Transverse colon (tissue), 4 donors: Measurements from ENCODE around the gene TAF11L5.
"Not testable (repeated sequence)": the region's sequence is repeated elsewhere in the genome, so short reads cannot be mapped to it uniquely, and the experiment has no call there.

Experiments
- CTCF ChIP-seq, 5 experiments: fragments of 200-600 bp in 3 of 5; fragments of 450-650 bp in 2 of 5; sonication (generic) in 3 of 5; IDR thresholded peaks; 1 replicate in 2 of 5; 2 replicates in 3 of 5; pipeline ENCODE4 v1.5.1; 2016 to 2017; ENCODE audit warnings: antibody characterized with exemption in 5 of 5, inconsistent platforms in 3 of 5, mild to moderate bottlenecking in 2 of 5, moderate library complexity in 1 of 5
- POLR2A ChIP-seq: fragments of 450-650 bp; IDR thresholded peaks from one replicate; pipeline ENCODE4 v1.6.1; 2016; ENCODE audit warnings: antibody characterized with exemption, mild to moderate bottlenecking, moderate library complexity
- POLR2AphosphoS5 ChIP-seq, 3 donors: sonication (generic); formaldehyde crosslinking; IDR thresholded peaks; one replicate each; pipeline ENCODE4 v1.6.1; 2016; ENCODE audit warnings: antibody characterized with exemption in 3 of 3

GRCh38 chr5:17519508-17519907 lies 5.5 kb upstream of the TAF11L5 start:
- TF ChIP-seq CTCF (IDR thresholded peaks at IDR 0.05); POLR2A; POLR2AphosphoS5 (IDR thresholded peaks at IDR 0.05): not testable (repeated sequence)
